Parathyroid adenoma (tissue), 2 donors: ENCODE data around the gene ADCY4.

ENCODE experiments used
- H2AFZ ChIP-seq: fragments of 300-600 bp; sonication (generic); one replicate; pipeline ENCODE4 v1.7.0; 2017; ENCODE audit warnings: antibody characterized with exemption, mild to moderate bottlenecking
- H3K27ac ChIP-seq: fragments of 300-600 bp; sonication (generic); one replicate; pipeline ENCODE4 v1.7.0; 2017
- H3K27me3 ChIP-seq: fragments of 300-600 bp; sonication (generic); one replicate; pipeline ENCODE4 v1.7.0; 2017; ENCODE audit warnings: low read length; ENCODE audit not compliant: control insufficient read depth, insufficient read depth
- H3K36me3 ChIP-seq: fragments of 300-600 bp; sonication (generic); one replicate; pipeline ENCODE4 v1.7.0; 2017; ENCODE audit warnings: low read length; ENCODE audit not compliant: control insufficient read depth, insufficient read depth
- H3K4me1 ChIP-seq: fragments of 300-600 bp; sonication (generic); one replicate; pipeline ENCODE4 v1.7.0; 2017; ENCODE audit warnings: control low read depth
- H3K4me2 ChIP-seq: fragments of 300-600 bp; sonication (generic); one replicate; pipeline ENCODE4 v1.7.0; 2017; ENCODE audit warnings: low read length
- H3K4me3 ChIP-seq: fragments of 300-600 bp; sonication (generic); one replicate; pipeline ENCODE4 v1.7.0; 2017; ENCODE audit warnings: low read depth, low read length
- H3K79me2 ChIP-seq: fragments of 300-600 bp; sonication (generic); one replicate; pipeline ENCODE4 v1.7.0; 2017; ENCODE audit warnings: control low read depth
- H3K9ac ChIP-seq: fragments of 300-600 bp; sonication (generic); one replicate; pipeline ENCODE4 v1.7.0; 2017; ENCODE audit warnings: mild to moderate bottlenecking
- H3K9me3 ChIP-seq: fragments of 300-600 bp; sonication (generic); one replicate; pipeline ENCODE4 v1.7.0; 2017; ENCODE audit warnings: low read length; ENCODE audit not compliant: control insufficient read depth
- CTCF ChIP-seq: fragments of 300-600 bp; sonication (generic); IDR thresholded peaks from one replicate; pipeline ENCODE4 v1.7.0; 2017; ENCODE audit warnings: antibody characterized with exemption, mild to moderate bottlenecking
- donor health status: primary hyperparathyroidism.

ADCY4 gene

GRCh38 chr14:24379907-24380730 is 45.2 kb upstream of the ADCY4 start:
- no peak overlapping the region for H3K4me2 ChIP-seq
- H3K4me1 ChIP-seq = peaks cover 14% of the 10 kb centered on the region
- H3K36me3 ChIP-seq = no peaks in the 10 kb centered on the region
- H3K9me3 ChIP-seq = no peaks in the 10 kb centered on the region
- H3K79me2 ChIP-seq = no peaks in the 10 kb centered on the region
- no peak for TF ChIP-seq CTCF
- no peak overlapping the region for H3K9ac ChIP-seq
- H3K27ac ChIP-seq = no peak overlapping the region
- no peak overlapping the region for H2AFZ ChIP-seq
- H3K4me3 ChIP-seq = no peak overlapping the region
- H3K27me3 ChIP-seq = no peaks in the 10 kb centered on the region

- Histone ChIP-seq H3K4me3 (no peak overlapping the region), H3K4me1 (peaks cover 14% of the 10 kb centered on the region), H3K27ac (peak overlapping the region; percentile 11)
These were observed 44.4 kb upstream of the ADCY4 start for GRCh38 chr14:24378981-24379906.

GRCh38 chr14:24378327-24378726 is 43.5 kb upstream of the ADCY4 start:
- peak overlapping the region; percentile 11 for H3K27ac ChIP-seq
- no peak overlapping the region for H3K4me2 ChIP-seq

More at GRCh38 chr14:24378981-24379906, 44.4 kb upstream of the ADCY4 start:
- Histone ChIP-seq H3K27me3 (no peaks in the 10 kb centered on the region), H3K4me2 (no peak overlapping the region), H3K9me3 (no peaks in the 10 kb centered on the region), H3K79me2 (no peaks in the 10 kb centered on the region), H3K36me3 (no peaks in the 10 kb centered on the region), H2AFZ (no peak overlapping the region), H3K9ac (no peak overlapping the region)
- TF ChIP-seq CTCF = no peak

GRCh38 chr14:24377657-24378056 is 42.8 kb upstream of the ADCY4 start:
- no peak for TF ChIP-seq CTCF
- no peak overlapping the region for H3K27ac ChIP-seq
- H3K79me2 ChIP-seq = no peaks in the 10 kb centered on the region
- H3K36me3 ChIP-seq = no peaks in the 10 kb centered on the region
- H2AFZ ChIP-seq = peak overlapping the region; percentile 77
- H3K4me3 ChIP-seq = no peak overlapping the region
- no peak overlapping the region for H3K4me2 ChIP-seq
- no peak overlapping the region for H3K9ac ChIP-seq
- H3K9me3 ChIP-seq = no peaks in the 10 kb centered on the region
- H3K27me3 ChIP-seq = no peaks in the 10 kb centered on the region
- H3K4me1 ChIP-seq = peaks cover 14% of the 10 kb centered on the region

More at GRCh38 chr14:24378327-24378726, 43.5 kb upstream of the ADCY4 start:
- Histone ChIP-seq H3K27me3 (no peaks in the 10 kb centered on the region), H2AFZ (peak overlapping the region; percentile 66), H3K4me1 (peaks cover 14% of the 10 kb centered on the region), H3K79me2 (no peaks in the 10 kb centered on the region), H3K9me3 (no peaks in the 10 kb centered on the region), H3K36me3 (no peaks in the 10 kb centered on the region), H3K4me3 (no peak overlapping the region), H3K9ac (no peak overlapping the region)
- TF ChIP-seq CTCF = no peak
